Keratinocyte (primary cell): Measurements from ENCODE around the gene PCGF3. TPM values are rescaled to one million over a fixed set of nuclear protein-coding genes. Genes with fewer than 3 reads are reported as not detected.
A peak's percentile ranks its signal among the peaks of the same experiment; 100 is the strongest.

Source experiments
- DNase-seq: peaks from one replicate; pipeline ENCODE4 v3.0.0-alpha.2; 2011; ENCODE audit warnings: low read depth, missing footprints, low spot score
- FAIRE-seq: peaks from 2 replicates; lab custom pipeline; 2011; peaks lifted over from hg19 to GRCh38; lab: Jason Lieb, UNC
- H2AFZ ChIP-seq: 2 replicates; pipeline ENCODE4 v1.6.0; 2012; ENCODE audit warnings: low read length, control low read depth, inconsistent platforms; ENCODE audit not compliant: control insufficient read depth
- H3K27ac ChIP-seq: 2 replicates; pipeline ENCODE4 v1.5.1; 2011; ENCODE audit warnings: low read length; ENCODE audit not compliant: control insufficient read depth, insufficient read depth
- H3K27me3 ChIP-seq: 3 replicates; pipeline ENCODE4 v1.6.0; 2011; ENCODE audit warnings: low read length; ENCODE audit not compliant: control insufficient read depth, insufficient read depth; ENCODE audit errors: extremely low read depth
- H3K36me3 ChIP-seq, 2 experiments: 2 replicates in 1 of 2; 3 replicates in 1 of 2; pipeline ENCODE4 v1.5.1; 2011; ENCODE audit warnings: low read length in 2 of 2, mild to moderate bottlenecking in 1 of 2; ENCODE audit not compliant: control insufficient read depth in 2 of 2, insufficient read depth in 2 of 2; ENCODE audit errors: extremely low read depth in 1 of 2
- H3K4me1 ChIP-seq: 3 replicates; pipeline ENCODE4 v1.5.1; 2011; ENCODE audit warnings: low read length; ENCODE audit not compliant: control insufficient read depth, insufficient read depth; ENCODE audit errors: extremely low read depth
- H3K4me2 ChIP-seq: 3 replicates; pipeline ENCODE4 v1.6.0; 2011; ENCODE audit warnings: low read depth, low read length; ENCODE audit not compliant: control insufficient read depth, insufficient read depth; ENCODE audit errors: extremely low read depth
- H3K4me3 ChIP-seq, 3 experiments: fragments of 200-600 bp in 1 of 3; sonication (generic) in 1 of 3; 2 replicates in 2 of 3; 3 replicates in 1 of 3; pipeline ENCODE4 v1.5.1; 2011 to 2016; ENCODE audit warnings: low read length in 3 of 3, mild to moderate bottlenecking in 3 of 3, control low read depth in 2 of 3, inconsistent platforms in 1 of 3, low read depth in 1 of 3, mixed read lengths in 1 of 3, mixed run types in 1 of 3, moderate library complexity in 1 of 3; ENCODE audit not compliant: control insufficient read depth in 2 of 3, insufficient read depth in 2 of 3; ENCODE audit errors: extremely low read depth in 1 of 3
- H3K79me2 ChIP-seq: 2 replicates; pipeline ENCODE4 v1.6.0; 2012; ENCODE audit warnings: low read length; ENCODE audit not compliant: control insufficient read depth, insufficient read depth
- H3K9ac ChIP-seq: 3 replicates; pipeline ENCODE4 v1.6.0; 2011; ENCODE audit warnings: low read length; ENCODE audit not compliant: control insufficient read depth, insufficient read depth; ENCODE audit errors: extremely low read depth
- H3K9me1 ChIP-seq: 3 replicates; pipeline ENCODE4 v1.6.0; 2011; ENCODE audit warnings: low read length; ENCODE audit not compliant: control insufficient read depth, insufficient read depth; ENCODE audit errors: extremely low read depth
- H3K9me3 ChIP-seq: 2 replicates; pipeline ENCODE4 v1.5.1; 2012; ENCODE audit warnings: low read depth, low read length; ENCODE audit not compliant: control insufficient read depth
- H4K20me1 ChIP-seq: 3 replicates; pipeline ENCODE4 v1.6.0; 2011; ENCODE audit warnings: low read length; ENCODE audit not compliant: control insufficient read depth, insufficient read depth; ENCODE audit errors: extremely low read depth
- CTCF ChIP-seq, 3 experiments: IDR thresholded peaks in 1 of 3; conservative IDR thresholded peaks in 1 of 3; optimal IDR thresholded peaks in 1 of 3; 2 replicates in 2 of 3; 3 replicates in 1 of 3; pipeline versions ENCODE3 to v1.5.1; 2011; ENCODE audit warnings: low read length in 3 of 3, mild to moderate bottlenecking in 3 of 3, moderate library complexity in 2 of 3, control low read depth in 1 of 3, inconsistent platforms in 1 of 3; ENCODE audit not compliant: insufficient read depth in 2 of 3; ENCODE audit errors: extremely low read depth in 1 of 3
- EZH2 ChIP-seq: IDR thresholded peaks from one replicate; pipeline ENCODE4 v1.6.1; 2012; ENCODE audit warnings: inconsistent platforms, mild to moderate bottlenecking, low read length, moderate library complexity
- dilution Hi-C: fragments of 300-500 bp; cut with MboI; formaldehyde crosslinking; loops from one replicate; pipeline ENCODE4 v1.7.0; 2020; ENCODE audit warnings: low sequenced_read_pairs; ENCODE audit not compliant: extremely low pct_ligation_motif_present
- polyA plus RNA-seq, 5 experiments: library from polyadenylated mRNA; depleted of rRNA in 3 of 5; stranded (reverse) in 3 of 5; stranded (forward) in 1 of 5; unstranded in 1 of 5; fragments of >200 nt; gene quantifications; 1 replicate in 1 of 5; 2 replicates in 3 of 5; 3 replicates in 1 of 5; pipeline versions ENCODE4 v1.2.1 to v1.2.3, GENCODE V29; 2011 to 2012; ENCODE audit warnings: missing spikeins in 2 of 5, low read depth in 1 of 5, low replicate concordance in 1 of 5

The PCGF3 gene
- polyA plus RNA-seq, 1 donor (not counting 4 experiments of a cell fraction or from before 2014, with no cell fraction given), result 40.1 TPM

GRCh38 chr4:794900-795725 is 89.5 kb downstream of the PCGF3 start:
- H3K9me1 ChIP-seq, result no peaks in the 10 kb centered on the region
- H3K36me3 ChIP-seq, result no peaks in the 10 kb centered on the region
- TF ChIP-seq CTCF (optimal IDR thresholded peaks at IDR 0.05 in 1 of 3, IDR thresholded peaks at IDR 0.05 in 1 of 3, conservative IDR thresholded peaks at IDR 0.05 in 1 of 3; ENCODE audit: extremely low read depth in 1 of 3, insufficient read depth in 2 of 3, low read length in 3 of 3) (no peak), EZH2 (peak; percentile 98)
- no peaks in the 10 kb centered on the region for H4K20me1 ChIP-seq
- H3K27ac ChIP-seq, result no peak overlapping the region
- no peak for FAIRE-seq
- no peak overlapping the region for H3K9ac ChIP-seq
- H3K27me3 ChIP-seq, result peaks cover 49% of the 10 kb centered on the region
- no peaks in the 10 kb centered on the region for H3K79me2 ChIP-seq
- H2AFZ ChIP-seq, result no peak overlapping the region
- dilution Hi-C loops, result no loop called here
- peak overlapping the region in 1 of 3 experiments; percentile 34 for H3K4me3 ChIP-seq
- no peaks in the 10 kb centered on the region for H3K9me3 ChIP-seq
- peak overlapping the region; percentile 37 for H3K4me2 ChIP-seq
- DNase-seq, result no peak
- H3K4me1 ChIP-seq, result peaks cover 6% of the 10 kb centered on the region

GRCh38 chr4:795726-796119 is 90.1 kb downstream of the PCGF3 start:
- no peak for DNase-seq
- H3K9ac ChIP-seq, result no peak overlapping the region
- H3K79me2 ChIP-seq, result no peaks in the 10 kb centered on the region
- dilution Hi-C loops, result no loop called here
- no peaks in the 10 kb centered on the region for H4K20me1 ChIP-seq
- H3K4me1 ChIP-seq, result peaks cover 6% of the 10 kb centered on the region
- no peak for FAIRE-seq
- H3K27ac ChIP-seq, result no peak overlapping the region
- TF ChIP-seq CTCF (optimal IDR thresholded peaks at IDR 0.05 in 1 of 3, IDR thresholded peaks at IDR 0.05 in 1 of 3, conservative IDR thresholded peaks at IDR 0.05 in 1 of 3; ENCODE audit: extremely low read depth in 1 of 3, insufficient read depth in 2 of 3, low read length in 3 of 3), result no peak
- peak; percentile 12 for TF ChIP-seq EZH2
- H3K4me2 ChIP-seq, result no peak overlapping the region
- H3K9me3 ChIP-seq, result no peaks in the 10 kb centered on the region
- H3K4me3 ChIP-seq, result no peak overlapping the region
- H3K27me3 ChIP-seq, result peaks cover 47% of the 10 kb centered on the region
- H2AFZ ChIP-seq, result no peak overlapping the region
- no peaks in the 10 kb centered on the region for H3K36me3 ChIP-seq
- H3K9me1 ChIP-seq, result no peaks in the 10 kb centered on the region
